Liver (tissue), 3 donors: ENCODE measurements around the gene PFDN2.

Source experiments
- CTCF ChIP-seq: fragments of 150-350 bp; IDR thresholded peaks from 2 replicates; pipeline ENCODE4 v1.5.1; 2017; ENCODE audit warnings: improper control_type of control experiment, low read depth, low read length; ENCODE audit not compliant: missing input control
- FOXA1 ChIP-seq: IDR thresholded peaks from 2 replicates; pipeline ENCODE4 v1.6.1; 2016; ENCODE audit warnings: antibody characterized with exemption
- GABPA ChIP-seq, 2 donors: IDR thresholded peaks in 1 of 2; conservative IDR thresholded peaks in 1 of 2; 2 replicates each; pipeline ENCODE4 v1.6.1; 2016; ENCODE audit warnings: antibody characterized with exemption in 2 of 2, mild to moderate bottlenecking in 1 of 2, moderate library complexity in 1 of 2
- MAX ChIP-seq: IDR thresholded peaks from 2 replicates; pipeline ENCODE4 v1.6.1; 2016; ENCODE audit warnings: antibody characterized with exemption
- NR2F2 ChIP-seq: IDR thresholded peaks from 2 replicates; pipeline ENCODE4 v1.6.1; 2016; ENCODE audit warnings: antibody characterized with exemption
- RAD21 ChIP-seq, 2 donors: IDR thresholded peaks; 2 replicates each; pipeline ENCODE4 v1.6.1; 2016; ENCODE audit warnings: antibody characterized with exemption in 2 of 2, mild to moderate bottlenecking in 2 of 2
- YY1 ChIP-seq: IDR thresholded peaks from 2 replicates; pipeline ENCODE4 v1.6.1; 2016; ENCODE audit warnings: antibody characterized with exemption, mild to moderate bottlenecking
- donor health status: healthy.
- donor health status: healthy.

DNA sequence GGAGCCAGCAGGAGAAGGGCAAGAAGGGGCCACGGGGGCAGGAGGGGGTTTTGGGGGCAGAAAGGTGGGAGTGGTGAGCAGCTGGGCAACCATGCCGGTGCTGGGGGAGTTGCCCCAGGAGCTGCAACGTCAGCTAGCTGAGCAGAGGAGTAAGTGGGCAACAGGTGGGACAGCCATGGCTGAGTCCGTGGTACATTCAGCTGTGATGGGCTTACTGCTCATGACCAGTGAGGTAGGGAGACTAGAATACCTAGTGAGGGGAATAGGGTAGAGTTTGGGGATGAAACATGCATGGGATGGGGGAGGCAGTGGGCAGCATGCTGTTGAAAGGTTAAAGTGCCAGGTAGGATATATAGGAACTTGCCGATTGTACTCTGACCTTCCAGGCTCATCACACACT, 43.8 kb upstream of the PFDN2 start:
- TF ChIP-seq CTCF (no peak), RAD21 (IDR thresholded peaks at IDR 0.05) (no peak), NR2F2 (no peak), FOXA1 (no peak), GABPA (IDR thresholded peaks at IDR 0.05 in 1 of 2, conservative IDR thresholded peaks at IDR 0.05 in 1 of 2) (no peak), MAX (no peak), YY1 (no peak)
